HCT116 (cell line): ENCODE measurements around the gene SPINK5. TPM values are rescaled to one million over a fixed set of nuclear protein-coding genes. Genes with fewer than 3 reads are reported as not detected.

Experiments
- ATAC-seq: fragments of 200-7000 bp; cut with Tn5 transposase; 2 replicates; pipeline ENCODE4 v1.9.1; 2020; ENCODE audit warnings: mild to moderate bottlenecking, moderate library complexity
- BruUV-seq: library from RNA; stranded (reverse); fragments of 400-500 nt; replicated peaks from 2 replicates; lab custom pipeline; 2021; lab: Mats Ljungman, UMichigan
- CTCF ChIA-PET: fragments of 300-600 bp; sonication (Branson Sonifier 250); formaldehyde crosslinking; loops from one replicate; lab custom pipeline; 2021; ENCODE audit warnings: antibody characterized with exemption; lab: Charles Lee
- POLR2A ChIA-PET: fragments of 300-600, 350-600 bp; sonication (Branson Sonifier 250); formaldehyde crosslinking; loops from one replicate; lab custom pipeline; 2021; ENCODE audit warnings: antibody characterized with exemption; lab: Charles Lee
- RAD21 ChIA-PET, 2 experiments: fragments of 300-600 bp; sonication (Branson Sonifier 250); formaldehyde crosslinking; loops; one replicate each; lab custom pipeline; 2023; ENCODE audit warnings: low total read pairs in 2 of 2; ENCODE audit not compliant: uncharacterized antibody in 2 of 2, unreplicated experiment in 2 of 2, low non-redundant PET in 1 of 2; lab: Charles Lee
- DNase-seq: peaks from one replicate; pipeline ENCODE4 v3.0.0-alpha.2; 2010; ENCODE audit warnings: low read depth, low spot score
- H2AFZ ChIP-seq: fragments of 200-600 bp; shearing (Covaris generic), sonication (generic); 2 replicates; pipeline ENCODE4 v1.6.1; 2017; ENCODE audit warnings: low read depth, mixed run types, mixed read lengths, antibody characterized with exemption, low read length; ENCODE audit not compliant: poor library complexity, severe bottlenecking
- H3K27ac ChIP-seq: 2 replicates; pipeline ENCODE4 v1.5.1; 2012; ENCODE audit warnings: low read depth, low read length
- H3K27me3 ChIP-seq: fragments of 200-600 bp; sonication (generic); 2 replicates; pipeline ENCODE4 v1.6.1; 2016; ENCODE audit warnings: mixed run types, low read length, mixed read lengths; ENCODE audit not compliant: insufficient read depth
- H3K36me3 ChIP-seq, 2 experiments: fragments of 200-500 bp in 1 of 2; fragments of 200-600 bp in 1 of 2; sonication (Bioruptor generic) in 1 of 2; sonication (generic) in 1 of 2; 2 replicates each; pipeline versions ENCODE4 v1.5.1 to v1.6.1; 2014 to 2016; ENCODE audit warnings: low read length in 2 of 2, inconsistent platforms in 1 of 2, mixed read lengths in 1 of 2, mixed run types in 1 of 2; ENCODE audit not compliant: insufficient read depth in 2 of 2, control insufficient read depth in 1 of 2
- H3K4me1 ChIP-seq, 2 experiments: fragments of 200-600 bp in 1 of 2; sonication (generic) in 1 of 2; 2 replicates each; pipeline versions ENCODE4 v1.5.1 to v1.6.1; 2012 to 2017; ENCODE audit warnings: low read length in 2 of 2, inconsistent platforms in 1 of 2, mild to moderate bottlenecking in 1 of 2, mixed read lengths in 1 of 2, mixed run types in 1 of 2, moderate library complexity in 1 of 2; ENCODE audit not compliant: insufficient read depth in 2 of 2, control insufficient read depth in 1 of 2
- H3K4me2 ChIP-seq: fragments of 200-600 bp; sonication (generic); 2 replicates; pipeline ENCODE4 v1.6.1; 2017; ENCODE audit warnings: mixed run types, low read length, mixed read lengths
- H3K4me3 ChIP-seq, 2 experiments: fragments of 200-600 bp in 1 of 2; sonication (generic) in 1 of 2; replicated peaks in 1 of 2; 2 replicates each; pipeline ENCODE4 v1.5.1; 2011 to 2016; ENCODE audit warnings: low read length in 2 of 2, control low read depth in 1 of 2, low read depth in 1 of 2, mild to moderate bottlenecking in 1 of 2, mixed read lengths in 1 of 2, mixed run types in 1 of 2
- H3K79me2 ChIP-seq: fragments of 200-600 bp; sonication (generic); 2 replicates; pipeline ENCODE4 v1.6.1; 2017; ENCODE audit warnings: mild to moderate bottlenecking, mixed run types, low read length, moderate library complexity, mixed read lengths; ENCODE audit not compliant: insufficient read depth
- H3K9ac ChIP-seq: fragments of 200-600 bp; sonication (generic); 2 replicates; pipeline ENCODE4 v1.6.1; 2016; ENCODE audit warnings: low read length, mixed read lengths
- H3K9me2 ChIP-seq: fragments of 200-600 bp; sonication (generic), shearing (Covaris generic); 2 replicates; pipeline ENCODE4 v1.6.1; 2017; ENCODE audit warnings: mixed run types, mild to moderate bottlenecking, moderate library complexity; ENCODE audit not compliant: insufficient read depth
- H3K9me3 ChIP-seq, 2 experiments: fragments of 200-500 bp in 1 of 2; fragments of 200-600 bp in 1 of 2; sonication (Bioruptor generic) in 1 of 2; sonication (generic) in 1 of 2; 2 replicates each; pipeline ENCODE4 v1.6.1; 2014 to 2017; ENCODE audit warnings: low read length in 2 of 2, mixed read lengths in 2 of 2, inconsistent platforms in 1 of 2, low read depth in 1 of 2, mild to moderate bottlenecking in 1 of 2, mixed run types in 1 of 2, moderate library complexity in 1 of 2; ENCODE audit not compliant: control insufficient read depth in 1 of 2, insufficient read depth in 1 of 2
- H4K20me1 ChIP-seq: fragments of 200-600 bp; sonication (generic), shearing (Covaris generic); 2 replicates; pipeline ENCODE4 v1.6.1; 2017; ENCODE audit warnings: mixed run types, mild to moderate bottlenecking, moderate library complexity; ENCODE audit not compliant: insufficient read depth
- EZH2 ChIP-seq: fragments of 200-600 bp; sonication (generic); IDR thresholded peaks from 2 replicates; pipeline ENCODE4 v1.6.1; 2017; ENCODE audit warnings: antibody characterized with exemption, mixed run types
- EZH2phosphoT487 ChIP-seq: fragments of 200-600 bp; IDR thresholded peaks from 2 replicates; pipeline ENCODE4 v1.6.1; 2018; ENCODE audit warnings: antibody characterized with exemption, borderline replicate concordance
- FOSL1 ChIP-seq: IDR thresholded peaks from 2 replicates; pipeline ENCODE4 v1.6.1; 2012; ENCODE audit warnings: low read depth
- JUND ChIP-seq: IDR thresholded peaks from 2 replicates; pipeline ENCODE4 v1.6.1; 2012
- POLR2A ChIP-seq: IDR thresholded peaks from 2 replicates; pipeline ENCODE4 v1.7.0; 2011; ENCODE audit warnings: borderline replicate concordance; ENCODE audit not compliant: insufficient read depth, insufficient read length; ENCODE audit errors: extremely low read depth
- RAD21 ChIP-seq: IDR thresholded peaks from 2 replicates; pipeline ENCODE4 v1.6.1; 2012; ENCODE audit warnings: low read depth, mild to moderate bottlenecking
- SIN3A ChIP-seq: IDR thresholded peaks from 2 replicates; pipeline ENCODE4 v1.6.1; 2012; ENCODE audit warnings: low read depth
- SP1 ChIP-seq: IDR thresholded peaks from 2 replicates; pipeline ENCODE4 v1.6.1; 2012; ENCODE audit warnings: low read depth
- SRF ChIP-seq: IDR thresholded peaks from 2 replicates; pipeline ENCODE4 v1.6.1; 2012; ENCODE audit warnings: low read depth
- TCF7L2 ChIP-seq: IDR thresholded peaks from 2 replicates; pipeline ENCODE4 v1.7.0; 2011; ENCODE audit warnings: borderline replicate concordance, inconsistent platforms; ENCODE audit not compliant: insufficient read depth, insufficient read length; ENCODE audit errors: extremely low read depth
- YY1 ChIP-seq: IDR thresholded peaks from 2 replicates; pipeline ENCODE4 v1.6.1; 2011; ENCODE audit warnings: low read length, low read depth, moderate library complexity, mild to moderate bottlenecking; ENCODE audit not compliant: insufficient replicate concordance; ENCODE audit errors: extremely low read depth
- ZBTB33 ChIP-seq: IDR thresholded peaks from 2 replicates; pipeline ENCODE4 v1.6.1; 2011; ENCODE audit warnings: mild to moderate bottlenecking, low read length, moderate library complexity; ENCODE audit not compliant: insufficient replicate concordance; ENCODE audit errors: extremely low read depth
- ZFX ChIP-seq: fragments of 450-650 bp; IDR thresholded peaks from 2 replicates; pipeline ENCODE4 v1.6.1; 2017
- ZNF274 ChIP-seq: fragments of 200-500 bp; sonication (Bioruptor generic); IDR thresholded peaks from 2 replicates; pipeline ENCODE4 v1.6.1; 2014; ENCODE audit warnings: mild to moderate bottlenecking, low read depth, low read length, inconsistent platforms
- intact Hi-C: fragments of 100-400 bp; cut with micrococcal nuclease; formaldehyde crosslinking; loops from 2 replicates; pipeline ENCODE4 v1.10.0; 2022
- total RNA-seq: library from RNA; stranded (reverse); gene quantifications from one replicate; pipeline ENCODE4 v1.2.1, GENCODE V29; 2021; ENCODE audit not compliant: unreplicated experiment
- TF ChIP-seq, protein P1 (sequence below), 3 experiments: fragments of 200-600 bp in 1 of 3; sonication (generic) in 1 of 3; IDR thresholded peaks in 2 of 3; conservative IDR thresholded peaks in 1 of 3; 2 replicates each; pipeline ENCODE4 v1.5.1; 2012 to 2017; ENCODE audit warnings: low read depth in 2 of 3, low read length in 2 of 3, antibody characterized with exemption in 1 of 3, borderline replicate concordance in 1 of 3, control low read depth in 1 of 3, mild to moderate bottlenecking in 1 of 3, mixed read lengths in 1 of 3, mixed run types in 1 of 3, moderate library complexity in 1 of 3; ENCODE audit not compliant: insufficient read depth in 1 of 3

Gene SPINK5
- total RNA-seq, 1 experiment from 2014 or later: not detected

DNA sequence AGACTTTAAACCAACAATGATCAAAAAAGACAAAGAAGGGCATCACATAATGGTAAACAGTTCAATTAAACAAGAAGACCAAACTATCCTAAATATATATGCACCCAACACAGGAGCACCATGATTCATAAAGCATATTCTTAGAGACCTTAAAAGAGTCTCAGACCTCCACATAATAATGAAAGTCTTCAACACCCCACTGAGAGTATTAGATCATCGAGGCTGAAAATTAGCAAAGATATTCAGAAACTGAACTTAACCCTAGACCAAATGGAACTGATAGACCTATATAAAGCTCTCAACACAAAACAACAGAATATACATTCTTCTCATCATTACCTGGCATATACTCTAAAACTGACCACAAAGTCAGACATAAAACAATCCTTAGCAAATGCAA is 92.8 kb downstream of the SPINK5 start:
- intact Hi-C loops: no loop called here
- H3K9me2 ChIP-seq: no peaks in the 10 kb centered on the region
- H3K9ac ChIP-seq: no peak overlapping the region
- no peaks in the 10 kb centered on the region for H3K79me2 ChIP-seq
- DNase-seq: no peak
- CTCF ChIA-PET: no interaction called here
- RAD21 ChIA-PET: no interaction called here
- H3K36me3 ChIP-seq: no peaks in the 10 kb centered on the region
- no peak overlapping the region for H3K4me2 ChIP-seq
- H4K20me1 ChIP-seq: no peaks in the 10 kb centered on the region
- H3K27ac ChIP-seq: no peak overlapping the region
- ATAC-seq: no peak
- no peaks in the 10 kb centered on the region for H3K9me3 ChIP-seq
- H3K4me3 ChIP-seq: no peak overlapping the region
- 0 out of 2 replicates have a peak, but pooled peaks cover 2% of the 10 kb centered on the region for H3K27me3 ChIP-seq
- no peaks in the 10 kb centered on the region for H3K4me1 ChIP-seq
- H2AFZ ChIP-seq: no peak overlapping the region
- TF ChIP-seq JUND (no peak), TCF7L2 (no peak), RAD21 (no peak), SRF (no peak), SIN3A (no peak), POLR2A (no peak), FOSL1 (no peak)
- BruUV-seq: no TSS peak
- POLR2A ChIA-PET: no interaction called here

DNA sequence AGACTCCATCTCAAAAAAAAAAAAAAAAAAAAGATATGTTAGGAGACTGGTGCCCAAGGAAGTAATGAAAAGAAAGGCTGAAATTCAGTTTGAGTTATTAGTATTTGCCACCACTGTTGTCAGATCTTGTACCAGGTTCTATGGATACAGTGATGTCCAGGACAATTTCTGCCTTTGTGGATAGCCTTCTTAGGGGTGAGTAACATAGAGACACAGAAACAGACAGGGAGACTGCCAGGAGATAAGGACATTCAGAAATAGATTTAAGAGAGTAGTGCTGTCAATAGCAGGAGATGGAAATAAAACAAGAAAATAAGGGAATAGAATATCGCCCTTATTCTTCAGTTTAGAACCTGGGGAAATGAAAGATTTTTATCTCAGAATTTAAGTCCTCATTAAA is 98.3 kb downstream of the SPINK5 start:
- no peaks in the 10 kb centered on the region for H3K36me3 ChIP-seq
- RAD21 ChIA-PET: no interaction called here
- no TSS peak for BruUV-seq
- 0 out of 2 replicates have a peak, but pooled peaks cover 3% of the 10 kb centered on the region for H3K27me3 ChIP-seq
- CTCF ChIA-PET: no interaction called here
- no peak overlapping the region for H3K4me3 ChIP-seq
- POLR2A ChIA-PET: no interaction called here
- DNase-seq (no peak), ATAC-seq (no peak)
- H4K20me1 ChIP-seq: no peaks in the 10 kb centered on the region; the same call in 1 of the 2 replicates
- TF ChIP-seq SP1: no peak
- TF ChIP-seq SRF: no peak
- no peak for TF ChIP-seq ZNF274
- no peak for TF ChIP-seq ZFX
- no peak for TF ChIP-seq FOSL1
- TF ChIP-seq YY1: no peak
- no peak for TF ChIP-seq ZBTB33
- TF ChIP-seq, protein P1, sequence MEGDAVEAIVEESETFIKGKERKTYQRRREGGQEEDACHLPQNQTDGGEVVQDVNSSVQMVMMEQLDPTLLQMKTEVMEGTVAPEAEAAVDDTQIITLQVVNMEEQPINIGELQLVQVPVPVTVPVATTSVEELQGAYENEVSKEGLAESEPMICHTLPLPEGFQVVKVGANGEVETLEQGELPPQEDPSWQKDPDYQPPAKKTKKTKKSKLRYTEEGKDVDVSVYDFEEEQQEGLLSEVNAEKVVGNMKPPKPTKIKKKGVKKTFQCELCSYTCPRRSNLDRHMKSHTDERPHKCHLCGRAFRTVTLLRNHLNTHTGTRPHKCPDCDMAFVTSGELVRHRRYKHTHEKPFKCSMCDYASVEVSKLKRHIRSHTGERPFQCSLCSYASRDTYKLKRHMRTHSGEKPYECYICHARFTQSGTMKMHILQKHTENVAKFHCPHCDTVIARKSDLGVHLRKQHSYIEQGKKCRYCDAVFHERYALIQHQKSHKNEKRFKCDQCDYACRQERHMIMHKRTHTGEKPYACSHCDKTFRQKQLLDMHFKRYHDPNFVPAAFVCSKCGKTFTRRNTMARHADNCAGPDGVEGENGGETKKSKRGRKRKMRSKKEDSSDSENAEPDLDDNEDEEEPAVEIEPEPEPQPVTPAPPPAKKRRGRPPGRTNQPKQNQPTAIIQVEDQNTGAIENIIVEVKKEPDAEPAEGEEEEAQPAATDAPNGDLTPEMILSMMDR (IDR thresholded peaks at IDR 0.05 in 2 of 3, conservative IDR thresholded peaks at IDR 0.05 in 1 of 3; ENCODE audit: borderline replicate concordance in 1 of 3, insufficient read depth in 1 of 3, low read depth in 2 of 3, low read length in 2 of 3): no peak
- TF ChIP-seq POLR2A: no peak
- TF ChIP-seq SIN3A: no peak
- TF ChIP-seq EZH2phosphoT487: no peak
- TF ChIP-seq TCF7L2: no peak
- no peak for TF ChIP-seq EZH2
- H3K9me2 ChIP-seq: no peaks in the 10 kb centered on the region
- no peak overlapping the region for H3K9ac ChIP-seq
- no peaks in the 10 kb centered on the region for H3K4me1 ChIP-seq
- H3K4me2 ChIP-seq: no peak overlapping the region
- no peaks in the 10 kb centered on the region for H3K79me2 ChIP-seq
- intact Hi-C loops: no loop called here
- H3K27ac ChIP-seq: no peak overlapping the region
- H2AFZ ChIP-seq: no peak overlapping the region
- H3K9me3 ChIP-seq: no peaks in the 10 kb centered on the region
